GM18858 (cell line): ENCODE measurements around the gene CEACAM16.

ENCODE experiments used
- ATAC-seq: cut with Tn5 transposase; IDR thresholded peaks from one replicate; pipeline ENCODE4 v1.9.1; 2021; ENCODE audit not compliant: unreplicated experiment

CEACAM16 gene

GRCh38 chr19:44723952-44724319 is 25.0 kb downstream of the CEACAM16 start:
- no peak for ATAC-seq

GRCh38 chr19:44725251-44725650 is 26.3 kb downstream of the CEACAM16 start:
- no peak for ATAC-seq

GRCh38 chr19:44725684-44726083 is 26.7 kb downstream of the CEACAM16 start:
- ATAC-seq = no peak

- no peak for ATAC-seq
Measured at GRCh38 chr19:44726465-44726864, 27.5 kb downstream of the CEACAM16 start.

- ATAC-seq = no peak
Measured at GRCh38 chr19:44728178-44728577, 29.2 kb downstream of the CEACAM16 start.

GRCh38 chr19:44729516-44730033 is 30.6 kb downstream of the CEACAM16 start:
- ATAC-seq = no peak

GRCh38 chr19:44731081-44731480 is 32.1 kb downstream of the CEACAM16 start:
- ATAC-seq = no peak

- no peak for ATAC-seq
Measured at GRCh38 chr19:44731622-44732021, 32.7 kb downstream of the CEACAM16 start.

GRCh38 chr19:44732235-44733014 is 33.5 kb downstream of the CEACAM16 start:
- no peak for ATAC-seq

GRCh38 chr19:44734357-44734756 is 35.4 kb downstream of the CEACAM16 start:
- no peak for ATAC-seq

- no peak for ATAC-seq
Measured at GRCh38 chr19:44735011-44735410, 36.1 kb downstream of the CEACAM16 start.

- ATAC-seq = no peak
Measured at GRCh38 chr19:44737238-44738071, 38.5 kb downstream of the CEACAM16 start.

- no peak for ATAC-seq
Measured at GRCh38 chr19:44738136-44738535, 39.2 kb downstream of the CEACAM16 start.

GRCh38 chr19:44738603-44739558 is 39.9 kb downstream of the CEACAM16 start:
- ATAC-seq = no peak

- no peak for ATAC-seq
Measured at GRCh38 chr19:44740351-44740824, 41.4 kb downstream of the CEACAM16 start.

GRCh38 chr19:44741258-44741731 is 42.3 kb downstream of the CEACAM16 start:
- no peak for ATAC-seq

- no peak for ATAC-seq
Measured at GRCh38 chr19:44741841-44742329, 42.9 kb downstream of the CEACAM16 start.

- ATAC-seq = no peak
Measured at GRCh38 chr19:44742330-44743061, 43.5 kb downstream of the CEACAM16 start.

- ATAC-seq = no peak
Measured at GRCh38 chr19:44744871-44745332, 46.0 kb downstream of the CEACAM16 start.
